Parathyroid adenoma (tissue), 2 donors: Measurements from ENCODE around the gene ICA1.

Source experiments
- H2AFZ ChIP-seq: fragments of 300-600 bp; sonication (generic); one replicate; pipeline ENCODE4 v1.7.0; 2017; ENCODE audit warnings: antibody characterized with exemption, mild to moderate bottlenecking
- H3K27ac ChIP-seq: fragments of 300-600 bp; sonication (generic); one replicate; pipeline ENCODE4 v1.7.0; 2017
- H3K27me3 ChIP-seq: fragments of 300-600 bp; sonication (generic); one replicate; pipeline ENCODE4 v1.7.0; 2017; ENCODE audit warnings: low read length; ENCODE audit not compliant: control insufficient read depth, insufficient read depth
- H3K36me3 ChIP-seq: fragments of 300-600 bp; sonication (generic); one replicate; pipeline ENCODE4 v1.7.0; 2017; ENCODE audit warnings: low read length; ENCODE audit not compliant: control insufficient read depth, insufficient read depth
- H3K4me1 ChIP-seq: fragments of 300-600 bp; sonication (generic); one replicate; pipeline ENCODE4 v1.7.0; 2017; ENCODE audit warnings: control low read depth
- H3K4me2 ChIP-seq: fragments of 300-600 bp; sonication (generic); one replicate; pipeline ENCODE4 v1.7.0; 2017; ENCODE audit warnings: low read length
- H3K4me3 ChIP-seq: fragments of 300-600 bp; sonication (generic); one replicate; pipeline ENCODE4 v1.7.0; 2017; ENCODE audit warnings: low read depth, low read length
- H3K79me2 ChIP-seq: fragments of 300-600 bp; sonication (generic); one replicate; pipeline ENCODE4 v1.7.0; 2017; ENCODE audit warnings: control low read depth
- H3K9ac ChIP-seq: fragments of 300-600 bp; sonication (generic); one replicate; pipeline ENCODE4 v1.7.0; 2017; ENCODE audit warnings: mild to moderate bottlenecking
- H3K9me3 ChIP-seq: fragments of 300-600 bp; sonication (generic); one replicate; pipeline ENCODE4 v1.7.0; 2017; ENCODE audit warnings: low read length; ENCODE audit not compliant: control insufficient read depth
- TF ChIP-seq, protein P1 (sequence below): fragments of 300-600 bp; sonication (generic); IDR thresholded peaks from one replicate; pipeline ENCODE4 v1.7.0; 2017; ENCODE audit warnings: antibody characterized with exemption, mild to moderate bottlenecking
- donor health status: primary hyperparathyroidism.

ICA1 gene

DNA sequence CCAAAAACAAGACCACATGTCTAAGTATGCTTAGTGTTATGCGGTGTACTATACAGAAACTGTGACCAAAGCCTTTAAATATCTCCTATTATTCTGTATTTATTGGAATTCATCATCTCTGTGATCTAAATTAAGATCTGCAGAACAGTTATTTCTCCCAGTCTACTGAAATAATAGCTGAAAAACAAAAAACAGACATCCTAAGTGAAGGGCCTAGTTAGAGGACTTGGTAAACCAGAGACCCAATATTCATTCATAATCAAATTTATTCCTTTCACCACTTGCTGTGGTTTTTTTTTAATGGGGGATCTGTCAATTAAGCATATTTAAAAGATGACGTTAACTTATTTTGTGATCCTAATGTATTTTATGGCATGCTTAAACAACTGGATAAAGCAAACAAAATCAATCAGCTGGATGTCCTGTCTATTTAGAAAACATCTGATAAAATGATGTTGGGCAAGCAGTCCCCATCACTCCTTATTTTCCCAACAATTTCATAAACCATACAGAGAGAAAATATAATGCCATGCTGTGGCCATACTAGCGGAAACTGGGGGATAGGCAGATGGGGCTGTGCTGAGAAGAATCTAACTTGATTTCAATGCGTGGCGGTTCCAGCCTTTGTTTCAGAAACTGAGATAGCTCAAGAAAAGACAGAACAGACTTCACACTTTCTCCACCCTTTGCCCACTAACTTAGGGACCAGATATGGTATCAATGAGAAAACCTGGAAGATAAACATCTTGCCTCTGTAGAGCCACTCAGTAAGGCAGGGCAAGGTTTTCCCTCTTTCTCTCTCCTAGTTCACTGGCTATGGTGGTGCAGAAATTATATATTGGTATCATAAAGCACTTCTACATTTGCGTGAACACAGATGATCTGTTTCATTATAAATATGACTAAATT lies 32.9 kb downstream of the ICA1 start:
- no peaks in the 10 kb centered on the region for H3K36me3 ChIP-seq
- H3K27ac ChIP-seq, result no peak overlapping the region
- no peak overlapping the region for H3K4me2 ChIP-seq
- no peaks in the 10 kb centered on the region for H3K79me2 ChIP-seq
- H3K9ac ChIP-seq, result no peak overlapping the region
- no peaks in the 10 kb centered on the region for H3K27me3 ChIP-seq
- no peaks in the 10 kb centered on the region for H3K9me3 ChIP-seq
- no peaks in the 10 kb centered on the region for H3K4me1 ChIP-seq
- H2AFZ ChIP-seq, result no peak overlapping the region
- TF ChIP-seq, protein P1, sequence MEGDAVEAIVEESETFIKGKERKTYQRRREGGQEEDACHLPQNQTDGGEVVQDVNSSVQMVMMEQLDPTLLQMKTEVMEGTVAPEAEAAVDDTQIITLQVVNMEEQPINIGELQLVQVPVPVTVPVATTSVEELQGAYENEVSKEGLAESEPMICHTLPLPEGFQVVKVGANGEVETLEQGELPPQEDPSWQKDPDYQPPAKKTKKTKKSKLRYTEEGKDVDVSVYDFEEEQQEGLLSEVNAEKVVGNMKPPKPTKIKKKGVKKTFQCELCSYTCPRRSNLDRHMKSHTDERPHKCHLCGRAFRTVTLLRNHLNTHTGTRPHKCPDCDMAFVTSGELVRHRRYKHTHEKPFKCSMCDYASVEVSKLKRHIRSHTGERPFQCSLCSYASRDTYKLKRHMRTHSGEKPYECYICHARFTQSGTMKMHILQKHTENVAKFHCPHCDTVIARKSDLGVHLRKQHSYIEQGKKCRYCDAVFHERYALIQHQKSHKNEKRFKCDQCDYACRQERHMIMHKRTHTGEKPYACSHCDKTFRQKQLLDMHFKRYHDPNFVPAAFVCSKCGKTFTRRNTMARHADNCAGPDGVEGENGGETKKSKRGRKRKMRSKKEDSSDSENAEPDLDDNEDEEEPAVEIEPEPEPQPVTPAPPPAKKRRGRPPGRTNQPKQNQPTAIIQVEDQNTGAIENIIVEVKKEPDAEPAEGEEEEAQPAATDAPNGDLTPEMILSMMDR, result no peak
- H3K4me3 ChIP-seq, result no peak overlapping the region

DNA sequence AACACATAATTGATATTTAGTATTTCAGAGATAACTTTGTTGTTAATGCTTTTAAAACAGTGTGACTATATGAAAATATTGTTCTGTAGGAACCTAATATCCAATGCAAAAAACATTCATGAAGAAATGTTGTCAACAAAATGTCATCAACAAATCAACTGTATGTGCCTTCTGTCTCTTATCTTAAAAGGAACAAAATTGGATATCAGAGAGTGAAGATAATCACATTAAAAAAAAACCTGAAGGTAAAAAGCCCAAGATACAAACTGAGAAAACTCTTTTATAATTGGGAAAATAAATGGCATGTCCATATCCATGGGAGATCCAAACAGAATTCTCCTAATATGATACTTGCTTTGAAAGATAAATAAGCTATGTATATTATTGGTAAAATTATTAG lies 33.9 kb downstream of the ICA1 start:
- no peaks in the 10 kb centered on the region for H3K4me1 ChIP-seq
- H3K79me2 ChIP-seq, result no peaks in the 10 kb centered on the region
- no peak overlapping the region for H3K4me2 ChIP-seq
- TF ChIP-seq, protein P1, result no peak
- H2AFZ ChIP-seq, result no peak overlapping the region
- H3K4me3 ChIP-seq, result no peak overlapping the region
- H3K9ac ChIP-seq, result no peak overlapping the region
- no peak overlapping the region for H3K27ac ChIP-seq
- no peaks in the 10 kb centered on the region for H3K27me3 ChIP-seq
- H3K9me3 ChIP-seq, result no peaks in the 10 kb centered on the region
- no peaks in the 10 kb centered on the region for H3K36me3 ChIP-seq

DNA sequence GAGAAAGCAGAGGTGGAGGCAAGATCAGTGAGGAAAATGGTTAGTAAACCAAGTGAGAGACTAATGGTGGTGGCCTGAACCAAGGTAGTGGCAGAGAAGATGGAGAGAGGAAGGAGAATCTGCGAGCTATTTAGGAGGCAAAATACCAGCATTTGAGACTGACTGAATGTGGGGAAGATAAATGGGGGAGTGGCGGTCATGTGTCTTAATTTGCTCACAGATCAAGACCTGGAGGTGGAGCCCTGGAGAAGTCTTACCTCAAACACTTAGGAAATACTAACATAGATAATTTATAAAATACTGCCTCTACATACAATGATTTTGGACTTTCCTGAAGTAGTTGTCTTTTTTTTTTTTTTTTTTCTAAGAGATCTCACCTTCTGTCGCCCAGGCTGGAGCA lies 34.7 kb downstream of the ICA1 start:
- H3K27me3 ChIP-seq, result no peaks in the 10 kb centered on the region
- no peak overlapping the region for H2AFZ ChIP-seq
- no peak overlapping the region for H3K27ac ChIP-seq
- H3K9me3 ChIP-seq, result no peaks in the 10 kb centered on the region
- no peak overlapping the region for H3K4me3 ChIP-seq
- TF ChIP-seq, protein P1, result no peak
- H3K36me3 ChIP-seq, result no peaks in the 10 kb centered on the region
- no peaks in the 10 kb centered on the region for H3K79me2 ChIP-seq
- no peaks in the 10 kb centered on the region for H3K4me1 ChIP-seq
- no peak overlapping the region for H3K4me2 ChIP-seq
- no peak overlapping the region for H3K9ac ChIP-seq

DNA sequence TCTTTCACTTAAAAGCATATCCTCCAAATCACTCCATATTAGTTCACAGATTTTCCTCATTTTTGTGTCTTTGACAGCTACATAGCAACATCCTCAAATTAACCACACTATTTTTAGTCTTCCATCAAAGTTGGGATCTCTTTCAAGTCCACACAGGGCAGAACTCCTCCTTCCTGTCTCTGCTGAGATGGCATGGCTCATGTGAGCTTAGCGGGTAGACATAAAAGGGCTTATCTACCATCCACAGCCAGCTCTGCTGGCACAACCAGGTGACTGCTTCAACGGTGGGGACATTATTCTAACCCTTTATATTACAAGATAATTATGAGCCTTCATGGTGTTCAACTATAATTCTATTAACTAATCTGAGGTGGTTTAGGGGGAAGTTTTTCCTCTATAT lies 35.5 kb downstream of the ICA1 start:
- no peak overlapping the region for H3K27ac ChIP-seq
- H3K27me3 ChIP-seq, result no peaks in the 10 kb centered on the region
- TF ChIP-seq, protein P1, result no peak
- no peak overlapping the region for H3K4me2 ChIP-seq
- H3K9ac ChIP-seq, result no peak overlapping the region
- no peak overlapping the region for H2AFZ ChIP-seq
- H3K36me3 ChIP-seq, result no peaks in the 10 kb centered on the region
- H3K9me3 ChIP-seq, result no peaks in the 10 kb centered on the region
- H3K79me2 ChIP-seq, result no peaks in the 10 kb centered on the region
- H3K4me3 ChIP-seq, result no peak overlapping the region
- no peaks in the 10 kb centered on the region for H3K4me1 ChIP-seq

DNA sequence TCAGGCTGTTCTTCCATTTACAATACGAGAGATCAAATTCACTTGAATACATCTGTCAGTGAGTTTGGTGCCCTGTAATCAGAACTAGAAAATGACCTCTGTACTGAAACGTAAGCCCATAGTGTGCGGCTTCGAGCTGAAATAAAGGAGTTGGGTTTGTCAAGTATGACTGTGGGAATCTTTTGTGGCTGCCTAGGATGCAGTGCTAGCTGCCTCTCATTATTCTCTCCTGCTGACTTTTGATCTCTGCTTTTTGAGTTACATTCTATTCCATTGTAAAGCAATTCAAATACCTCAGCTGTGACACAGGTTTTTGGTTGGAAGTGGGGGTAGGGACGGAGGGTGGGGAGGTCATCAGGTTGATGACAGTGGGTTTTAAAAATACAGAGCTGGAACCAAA lies 40.4 kb downstream of the ICA1 start:
- TF ChIP-seq, protein P1, result no peak

More for the DNA sequence above, 40.4 kb downstream of the ICA1 start:
- H3K79me2 ChIP-seq, result no peaks in the 10 kb centered on the region
- no peaks in the 10 kb centered on the region for H3K27me3 ChIP-seq
- H3K9ac ChIP-seq, result no peak overlapping the region
- H3K4me1 ChIP-seq, result no peaks in the 10 kb centered on the region
- H3K27ac ChIP-seq, result no peak overlapping the region
- no peaks in the 10 kb centered on the region for H3K9me3 ChIP-seq
- H3K36me3 ChIP-seq, result no peaks in the 10 kb centered on the region
- H3K4me3 ChIP-seq, result no peak overlapping the region
- H3K4me2 ChIP-seq, result no peak overlapping the region
- no peak overlapping the region for H2AFZ ChIP-seq
